Epithelial cell of proximal tubule (primary cell): ENCODE data around the gene KRT76. TPM values are rescaled to one million over a fixed set of nuclear protein-coding genes. Genes with fewer than 3 reads are reported as not detected.

Source experiments
- DNase-seq: peaks from one replicate; pipeline ENCODE4 v3.0.0-alpha.2; 2011; ENCODE audit warnings: low read depth
- H3K4me3 ChIP-seq: 2 replicates; pipeline ENCODE4 v1.5.1; 2011; ENCODE audit warnings: low read depth, mild to moderate bottlenecking, low read length
- total RNA-seq: library from RNA; depleted of rRNA; stranded (reverse); fragments of >200 nt; gene quantifications from 2 replicates; pipeline ENCODE4 v1.2.3, GENCODE V29; 2015
- TF ChIP-seq, protein P1 (sequence below): conservative IDR thresholded peaks from 2 replicates; pipeline ENCODE4 v1.5.1; 2012; ENCODE audit warnings: low read depth, mild to moderate bottlenecking, low read length

KRT76 gene
- total RNA-seq, result not detected in 2 replicates

- no peak within 1 kb of the TSS for H3K4me3 ChIP-seq
- TF ChIP-seq, protein P1, sequence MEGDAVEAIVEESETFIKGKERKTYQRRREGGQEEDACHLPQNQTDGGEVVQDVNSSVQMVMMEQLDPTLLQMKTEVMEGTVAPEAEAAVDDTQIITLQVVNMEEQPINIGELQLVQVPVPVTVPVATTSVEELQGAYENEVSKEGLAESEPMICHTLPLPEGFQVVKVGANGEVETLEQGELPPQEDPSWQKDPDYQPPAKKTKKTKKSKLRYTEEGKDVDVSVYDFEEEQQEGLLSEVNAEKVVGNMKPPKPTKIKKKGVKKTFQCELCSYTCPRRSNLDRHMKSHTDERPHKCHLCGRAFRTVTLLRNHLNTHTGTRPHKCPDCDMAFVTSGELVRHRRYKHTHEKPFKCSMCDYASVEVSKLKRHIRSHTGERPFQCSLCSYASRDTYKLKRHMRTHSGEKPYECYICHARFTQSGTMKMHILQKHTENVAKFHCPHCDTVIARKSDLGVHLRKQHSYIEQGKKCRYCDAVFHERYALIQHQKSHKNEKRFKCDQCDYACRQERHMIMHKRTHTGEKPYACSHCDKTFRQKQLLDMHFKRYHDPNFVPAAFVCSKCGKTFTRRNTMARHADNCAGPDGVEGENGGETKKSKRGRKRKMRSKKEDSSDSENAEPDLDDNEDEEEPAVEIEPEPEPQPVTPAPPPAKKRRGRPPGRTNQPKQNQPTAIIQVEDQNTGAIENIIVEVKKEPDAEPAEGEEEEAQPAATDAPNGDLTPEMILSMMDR, result no peak
These were observed at the start of gene KRT76 for GRCh38 chr12:52776913-52777395. Gene KRT76 (minus strand): TSS chr12:52777345. CDS start chr12:52777291, 54 bp downstream.

DNA sequence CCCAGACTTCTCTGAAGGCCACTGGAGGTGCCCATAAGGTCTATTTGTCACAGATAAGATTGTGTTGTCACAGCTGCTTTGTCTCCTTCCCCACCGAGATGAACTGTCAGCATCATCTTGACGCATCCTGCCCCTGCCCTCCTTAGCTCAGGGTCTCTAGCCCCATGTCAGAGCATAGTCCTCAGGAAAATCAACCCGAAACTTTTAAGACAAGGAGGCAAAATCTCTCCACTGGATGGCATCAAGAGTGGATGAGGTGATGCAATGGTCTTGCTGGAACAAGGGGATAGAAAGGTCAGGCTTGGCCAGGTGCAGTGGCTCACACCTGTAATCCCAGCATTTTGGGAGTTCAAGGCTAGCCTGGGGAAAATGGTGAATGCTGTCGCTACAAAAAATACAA lies 48.8 kb upstream of the KRT76 start:
- DNase-seq, result no peak
- TF ChIP-seq, protein P1, result no peak
- no peak overlapping the region for H3K4me3 ChIP-seq

More at GRCh38 chr12:52776913-52777395, at the start of gene KRT76:
- DNase-seq, result no peak

DNA sequence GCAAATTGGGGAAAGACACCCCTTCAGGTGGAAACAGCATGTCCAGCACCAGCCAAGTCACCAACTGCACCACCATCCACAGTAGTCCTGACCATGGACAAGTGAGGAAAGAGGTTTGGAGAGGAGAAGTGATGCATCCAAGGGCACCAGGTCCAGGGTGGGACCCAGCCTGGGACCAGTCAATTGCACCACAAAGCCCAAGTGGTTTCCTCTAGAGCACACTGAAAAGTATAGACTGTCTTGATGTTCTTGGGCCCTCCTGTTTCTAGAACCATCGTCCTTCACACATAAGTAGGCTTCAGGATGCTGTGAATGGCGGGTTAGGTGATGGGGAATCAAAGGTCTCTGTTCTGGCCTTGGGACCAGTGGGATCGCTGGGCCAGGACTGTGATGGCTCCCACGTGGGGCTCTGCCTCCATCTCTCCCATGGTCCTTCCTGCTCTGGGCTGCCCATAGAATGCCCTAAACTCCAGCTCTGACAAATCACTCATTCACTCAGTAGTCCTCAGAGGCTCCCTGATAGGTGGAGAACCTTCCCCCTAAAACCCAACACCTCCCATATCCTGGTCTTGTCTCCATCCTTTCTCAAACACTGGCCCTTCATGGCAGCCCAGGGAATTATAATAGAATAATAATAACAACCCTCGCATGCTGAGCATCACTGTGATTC lies 47.7 kb upstream of the KRT76 start:
- TF ChIP-seq, protein P1, result no peak
- H3K4me3 ChIP-seq, result no peak overlapping the region
- no peak for DNase-seq

DNA sequence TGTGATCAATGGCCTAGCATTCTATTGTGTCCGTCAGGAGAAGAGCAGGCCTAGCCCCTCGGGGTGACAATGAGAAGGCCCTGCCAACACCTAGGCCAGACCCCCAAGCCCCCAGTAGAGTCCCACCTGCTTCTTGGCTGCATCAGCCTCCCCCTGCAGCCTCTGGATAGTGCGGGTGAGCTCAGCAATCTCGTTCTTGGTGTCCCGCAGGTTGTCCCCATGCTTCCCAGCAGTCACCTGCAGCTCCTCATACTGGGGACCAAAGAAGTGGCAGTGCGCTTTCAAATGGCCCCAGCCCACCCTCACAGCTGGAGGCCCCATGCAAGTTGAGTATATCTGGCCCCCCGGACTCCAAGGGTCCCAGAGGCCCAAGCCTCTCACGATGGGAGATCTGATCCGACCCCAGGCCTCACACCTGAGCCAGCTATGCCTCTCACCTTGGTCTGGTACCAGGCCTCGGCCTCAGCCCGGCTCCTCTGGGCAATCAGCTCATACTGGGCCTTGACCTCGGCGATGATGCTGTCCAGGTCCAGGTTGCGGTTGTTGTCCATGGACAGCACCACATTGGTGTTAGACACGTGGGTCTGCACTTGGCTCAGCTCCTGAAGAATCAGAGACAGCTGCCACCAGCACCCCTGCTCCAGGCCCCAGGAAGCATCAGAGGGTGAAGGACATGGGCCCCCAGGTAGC lies 46.8 kb upstream of the KRT76 start:
- DNase-seq, result no peak
- H3K4me3 ChIP-seq, result no peak overlapping the region
- TF ChIP-seq, protein P1, result no peak

DNA sequence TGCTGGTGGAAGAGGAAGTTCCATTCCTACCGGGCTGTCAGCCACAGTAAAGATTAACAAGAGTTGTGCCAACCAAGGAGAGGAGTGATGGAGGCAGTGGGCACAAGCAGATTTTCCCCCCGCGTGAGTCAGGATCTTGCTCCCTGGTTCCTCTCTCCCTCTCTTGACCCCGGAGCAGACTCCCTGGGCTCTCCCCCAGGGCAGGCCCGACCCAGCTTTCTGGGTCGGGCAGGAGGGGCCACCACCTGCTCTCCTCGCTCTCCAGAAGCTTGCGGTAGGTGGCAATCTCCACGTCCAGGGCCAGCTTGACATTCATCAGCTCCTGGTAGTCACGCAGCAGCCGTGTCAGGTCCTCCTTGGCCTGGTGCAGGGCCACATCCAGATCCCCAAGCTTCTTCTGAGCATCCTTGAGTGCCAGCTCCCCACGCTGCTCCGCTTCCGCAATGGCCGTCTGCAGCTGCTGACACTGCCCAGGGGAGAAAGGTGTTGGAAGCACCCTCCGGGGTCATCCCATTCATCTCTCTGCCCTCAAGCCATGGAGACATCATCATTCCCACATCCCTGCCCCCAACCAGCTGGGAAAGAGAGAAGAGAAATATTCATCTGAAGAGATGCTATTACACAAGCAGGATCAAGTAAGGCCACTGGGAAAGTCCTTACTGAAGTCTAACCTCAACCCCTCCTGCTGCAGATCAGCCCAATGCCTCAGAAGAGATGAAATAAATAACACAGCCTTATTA lies 45.8 kb upstream of the KRT76 start:
- H3K4me3 ChIP-seq, result no peak overlapping the region
- TF ChIP-seq, protein P1, result no peak
- DNase-seq, result no peak

GRCh38 chr12:52821826-52822660 lies 44.9 kb upstream of the KRT76 start:
- no peak for DNase-seq
- H3K4me3 ChIP-seq, result no peak overlapping the region
- TF ChIP-seq, protein P1, result no peak
